Heart left ventricle (tissue), 16 donors: ENCODE results near the gene TBC1D20. TPM values are rescaled to one million over a fixed set of nuclear protein-coding genes. Genes with fewer than 3 reads are reported as not detected.
A peak's percentile ranks its signal among the peaks of the same experiment; 100 is the strongest.

Experiments
- ATAC-seq, 4 donors: fragments of 200-7000 bp; cut with Tn5 transposase; one replicate each; pipeline ENCODE4 v1.9.1; 2020 to 2022; ENCODE audit warnings: moderate library complexity in 4 of 4, mild to moderate bottlenecking in 3 of 4, moderate number of reproducible peaks in 1 of 4
- DNase-seq, 5 donors: peaks; one replicate each; pipeline ENCODE4 v3.0.0-alpha.2; 2020
- H3K27ac ChIP-seq, 12 donors: fragments of 200-600 bp; sonication (generic) in 4 of 12; one replicate each; pipeline versions ENCODE4 v1.5.0 to v1.8.0; 2016 to 2022; ENCODE audit warnings: mild to moderate bottlenecking in 2 of 12
- H3K27me3 ChIP-seq, 9 donors: fragments of 200-600 bp; sonication (generic) in 2 of 9; one replicate each; pipeline versions ENCODE4 v1.5.1 to v1.8.0; 2016 to 2022; ENCODE audit warnings: mild to moderate bottlenecking in 3 of 9
- H3K36me3 ChIP-seq, 9 donors: fragments of 200-600 bp; sonication (generic) in 2 of 9; one replicate each; pipeline versions ENCODE4 v1.5.0 to v1.8.0; 2018 to 2022; ENCODE audit warnings: mild to moderate bottlenecking in 2 of 9
- H3K4me1 ChIP-seq, 12 donors: fragments of 200-600 bp; sonication (generic) in 4 of 12; one replicate each; pipeline versions ENCODE4 v1.5.0 to v1.8.0; 2016 to 2022; ENCODE audit warnings: mild to moderate bottlenecking in 3 of 12
- H3K4me3 ChIP-seq, 12 donors: fragments of 200-600 bp; sonication (generic) in 4 of 12; one replicate each; pipeline versions ENCODE4 v1.5.0 to v1.8.0; 2017 to 2022; ENCODE audit warnings: mild to moderate bottlenecking in 9 of 12, moderate library complexity in 4 of 12
- H3K9me3 ChIP-seq, 12 donors: fragments of 200-600 bp; sonication (generic) in 4 of 12; one replicate each; pipeline versions ENCODE4 v1.5.0 to v1.8.0; 2016 to 2022; ENCODE audit warnings: mild to moderate bottlenecking in 1 of 12
- POLR2A ChIP-seq, 2 donors: fragments of 450-650 bp; IDR thresholded peaks; one replicate each; pipeline ENCODE4 v1.6.1; 2017; ENCODE audit warnings: antibody characterized with exemption in 2 of 2, mild to moderate bottlenecking in 2 of 2, moderate library complexity in 2 of 2
- WGBS, 4 donors: extraction: QIAGEN DNeasy Blood & Tissue Kit in 2 of 4; methylation state at CpG; one replicate each; pipeline versions ENCODE4 v1.1.5 to v1.1.7; 2013 to 2018; 5-methylcytosine and 5-hydroxymethylcytosine counted together
- intact Hi-C, 10 donors: fragments of 100-400 bp; cut with DNase I; formaldehyde crosslinking; loops; one replicate each; pipeline versions ENCODE4 v1.11.1 to v1.14.2; 2022
- polyA plus RNA-seq, 2 donors: library from polyadenylated mRNA; stranded (reverse); fragments of 200-250 nt; gene quantifications; one replicate each; pipeline ENCODE4 v1.2.3, GENCODE V29; 2013
- total RNA-seq, 9 donors: library from RNA; depleted of rRNA in 2 of 9; stranded (reverse); fragments of >200 nt in 2 of 9; fragmentation: NEBNext Ultra II Directional in 3 of 9; extraction: Animal tissue kit (Norgen Biotek cat#: 25700) in 3 of 9; gene quantifications; one replicate each; pipeline versions ENCODE4 v1.1.0 to v1.2.4, GENCODE V29; 2016 to 2023
- TF ChIP-seq, protein P1 (sequence below), 12 donors: fragments of 200-600 bp; sonication (generic) in 4 of 12; IDR thresholded peaks; one replicate each; pipeline versions ENCODE4 v1.5.0 to v1.8.0; 2018 to 2022; ENCODE audit warnings: antibody characterized with exemption in 12 of 12, mild to moderate bottlenecking in 5 of 12
- donor health status: ischemic (EF 13 %, LVEDD 7.1; RV severe dilation, severe dysfunction).
- donor health status: healthy with polysubstance abuse.
- donor health status: DM: no; HTN: yes; CAD: no.
- donor health status: DM: no; HTN: no; CAD: no.
- donor health status: ischemic (EF 25% LVEDD 6.9; RV normal size, moderate dysfunction).
- donor health status: ischemic (EF 25% LVEDD 5.7; RV mildly dilated, moderate dysfunction).
- donor health status: healthy.
- donor health status: DM: yes; HTN: yes; CAD: no.
- donor health status: ischemic (EF 35%, LVEDD 5.7; RV mildly dilated, moderate dysfunction).
- donor health status: nonischemic (EF 11% LVEDD 7.7; RV severe dilation, severe dysfunction).
- donor health status: DM: yes; HTN: yes; CAD: no.
- donor health status: PGD.
- donor health status: ischemic (EF 29% LVEDD 5.4; RV normal size, mild dysfunction).
- donor health status: nonischemic (EF 23%, LVEDD 6.1; RV moderate dilation, normal function).

Gene TBC1D20
- total and polyA plus RNA-seq, 11 donors: 9.3 to 38.9 (median 25.8) TPM

DNA sequence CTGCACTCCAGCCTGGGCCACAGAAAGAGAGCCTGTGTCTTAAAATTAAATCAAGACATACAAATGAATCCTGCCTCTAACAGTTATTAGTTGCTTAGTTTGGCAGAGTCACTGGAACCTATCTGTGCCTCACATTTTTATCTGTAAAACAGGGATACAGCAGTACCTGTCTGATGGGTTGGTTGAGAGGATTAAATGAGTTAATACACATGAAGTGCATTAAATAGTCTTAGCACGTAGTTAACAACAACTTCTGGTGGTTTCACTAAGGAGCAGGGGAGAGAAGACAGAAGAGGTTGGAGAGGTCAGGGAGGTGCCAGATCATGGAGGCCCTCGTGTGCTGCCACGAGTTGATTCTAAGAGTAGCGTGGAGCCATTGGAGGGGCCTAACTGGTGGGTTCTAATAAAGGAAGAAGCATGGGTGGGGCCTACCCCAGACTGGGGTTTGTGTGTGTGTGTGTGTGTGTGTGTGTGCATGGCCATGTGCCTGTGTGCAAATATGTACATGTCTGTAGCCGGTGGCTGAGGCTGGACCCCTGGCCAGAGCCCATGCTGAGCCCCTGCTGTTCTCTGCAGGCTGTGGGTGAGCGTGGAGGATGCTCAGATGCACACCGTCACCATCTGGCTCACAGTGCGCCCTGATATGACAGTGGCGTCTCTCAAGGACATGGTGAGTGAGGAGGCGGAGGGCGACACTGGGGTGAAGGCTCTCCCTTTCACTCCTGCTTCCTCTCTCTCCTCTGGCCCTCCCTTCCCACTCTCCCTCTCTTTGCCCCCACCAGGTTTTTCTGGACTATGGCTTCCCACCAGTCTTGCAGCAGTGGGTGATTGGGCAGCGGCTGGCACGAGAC lies 45.2 kb downstream of the TBC1D20 start:
- ATAC-seq: no peak
- TF ChIP-seq POLR2A (IDR thresholded peaks at IDR 0.05): no peak
- TF ChIP-seq, protein P1, sequence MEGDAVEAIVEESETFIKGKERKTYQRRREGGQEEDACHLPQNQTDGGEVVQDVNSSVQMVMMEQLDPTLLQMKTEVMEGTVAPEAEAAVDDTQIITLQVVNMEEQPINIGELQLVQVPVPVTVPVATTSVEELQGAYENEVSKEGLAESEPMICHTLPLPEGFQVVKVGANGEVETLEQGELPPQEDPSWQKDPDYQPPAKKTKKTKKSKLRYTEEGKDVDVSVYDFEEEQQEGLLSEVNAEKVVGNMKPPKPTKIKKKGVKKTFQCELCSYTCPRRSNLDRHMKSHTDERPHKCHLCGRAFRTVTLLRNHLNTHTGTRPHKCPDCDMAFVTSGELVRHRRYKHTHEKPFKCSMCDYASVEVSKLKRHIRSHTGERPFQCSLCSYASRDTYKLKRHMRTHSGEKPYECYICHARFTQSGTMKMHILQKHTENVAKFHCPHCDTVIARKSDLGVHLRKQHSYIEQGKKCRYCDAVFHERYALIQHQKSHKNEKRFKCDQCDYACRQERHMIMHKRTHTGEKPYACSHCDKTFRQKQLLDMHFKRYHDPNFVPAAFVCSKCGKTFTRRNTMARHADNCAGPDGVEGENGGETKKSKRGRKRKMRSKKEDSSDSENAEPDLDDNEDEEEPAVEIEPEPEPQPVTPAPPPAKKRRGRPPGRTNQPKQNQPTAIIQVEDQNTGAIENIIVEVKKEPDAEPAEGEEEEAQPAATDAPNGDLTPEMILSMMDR (IDR thresholded peaks at IDR 0.05): no peak
- Histone ChIP-seq H3K27me3 (no peaks in the 10 kb centered on the region), H3K27ac (no peak overlapping the region), H3K4me3 (no peak overlapping the region), H3K36me3 (peaks cover 0 to 80% (median 72%) of the 10 kb centered on the region in 9 donors), H3K4me1 (peaks cover 0 to 5% (median 0%) of the 10 kb centered on the region in 12 donors), H3K9me3 (no peaks in the 10 kb centered on the region)
- intact Hi-C loops: no loop called here
- DNase-seq: no peak
- WGBS, 4 donors: 85 to 89% (median 87%) methylated on average over 13 of the region's 13 CpGs

- Histone ChIP-seq H3K9me3 (no peaks in the 10 kb centered on the region), H3K4me3 (no peak overlapping the region), H3K27ac (no peak overlapping the region), H3K36me3 (peaks cover 0 to 80% (median 71%) of the 10 kb centered on the region in 9 donors), H3K4me1 (peaks cover 0 to 5% (median 0%) of the 10 kb centered on the region in 12 donors), H3K27me3 (no peaks in the 10 kb centered on the region)
- 85 to 87% (median 86%) methylated on average over 13 of the region's 13 CpGs for WGBS, 4 donors
- intact Hi-C loops: no loop called here
- DNase-seq: no peak
- TF ChIP-seq, protein P1 (IDR thresholded peaks at IDR 0.05): no peak
- no peak for TF ChIP-seq POLR2A (IDR thresholded peaks at IDR 0.05)
- no peak for ATAC-seq
Measured at GRCh38 chr20:415820-416322, 46.5 kb downstream of the TBC1D20 start.

DNA sequence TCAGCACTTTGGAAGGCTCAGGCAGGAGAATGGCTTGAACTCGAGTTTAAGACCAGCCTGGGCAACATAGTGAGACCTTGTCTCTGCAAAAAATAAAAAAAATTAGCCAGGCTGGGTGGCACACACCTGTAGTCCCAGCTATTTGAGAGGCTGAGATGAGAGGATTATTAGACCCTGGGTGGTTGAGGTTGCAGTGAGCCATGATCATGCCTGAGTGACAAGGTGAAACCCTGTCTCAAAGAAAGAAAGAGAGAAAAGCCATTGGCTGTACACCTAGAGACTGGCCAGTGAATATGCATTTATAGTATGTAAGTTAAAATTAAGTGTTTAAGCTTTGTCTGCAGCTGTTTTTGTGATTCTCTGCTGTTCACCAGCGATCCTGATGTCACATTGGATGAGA lies 48.2 kb downstream of the TBC1D20 start:
- no peak for TF ChIP-seq POLR2A (IDR thresholded peaks at IDR 0.05)
- TF ChIP-seq, protein P1 (IDR thresholded peaks at IDR 0.05): no peak

GRCh38 chr20:412081-412480 lies 50.3 kb downstream of the TBC1D20 start:
- TF ChIP-seq, protein P1 (IDR thresholded peaks at IDR 0.05): no peak
- TF ChIP-seq POLR2A (IDR thresholded peaks at IDR 0.05): no peak

More for the DNA sequence above, 48.2 kb downstream of the TBC1D20 start:
- Histone ChIP-seq H3K4me1 (peaks cover 3 to 19% (median 10%) of the 10 kb centered on the region in 12 donors), H3K36me3 (peaks cover 0 to 77% (median 67%) of the 10 kb centered on the region in 9 donors), H3K27ac (no peak overlapping the region), H3K4me3 (no peak overlapping the region), H3K27me3 (no peaks in the 10 kb centered on the region), H3K9me3 (no peaks in the 10 kb centered on the region)
- DNase-seq: peak in 1 of 5 donors; percentile 1
- intact Hi-C loops: no loop called here
- 83 to 91% (median 87%) methylated on average over 2 of the region's 2 CpGs for WGBS, 4 donors
- no peak for ATAC-seq

More at GRCh38 chr20:412081-412480, 50.3 kb downstream of the TBC1D20 start:
- Histone ChIP-seq H3K4me1 (peaks cover 4 to 27% (median 17%) of the 10 kb centered on the region in 12 donors), H3K27me3 (no peaks in the 10 kb centered on the region), H3K4me3 (no peak overlapping the region), H3K36me3 (peaks cover 0 to 60% (median 53%) of the 10 kb centered on the region in 9 donors), H3K9me3 (no peaks in the 10 kb centered on the region), H3K27ac (no peak overlapping the region)
- 78 to 99% (median 97%) methylated on average over 3 of the region's 3 CpGs for WGBS, 4 donors
- DNase-seq (no peak), ATAC-seq (no peak)
- intact Hi-C loops: no loop called here
